GM21367 (cell line): Measurements from ENCODE around the gene CBLB.

Experiments
- ATAC-seq: cut with Tn5 transposase; IDR thresholded peaks from one replicate; pipeline ENCODE4 v1.9.1; 2021; ENCODE audit not compliant: unreplicated experiment

CBLB gene

DNA sequence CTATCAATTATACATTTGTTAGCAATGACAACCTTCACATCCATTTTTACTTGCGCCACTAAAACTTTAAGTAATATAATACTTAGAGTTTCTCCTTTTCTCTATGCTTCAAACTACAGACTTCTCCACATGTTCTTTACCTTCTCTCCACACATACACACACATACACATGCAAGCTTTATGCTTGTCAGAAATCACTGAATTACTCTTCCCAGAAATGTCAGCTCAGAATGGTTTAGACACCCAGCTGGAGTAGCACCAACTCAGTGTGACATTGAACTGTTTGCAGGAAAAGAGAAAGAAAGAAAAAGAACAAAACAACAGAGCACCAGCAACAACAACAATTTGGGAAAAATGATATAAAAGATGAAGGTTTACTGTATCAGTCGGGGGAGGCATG, 20.9 kb downstream of the CBLB start:
- no peak for ATAC-seq

GRCh38 chr3:105847452-105847851, 21.4 kb downstream of the CBLB start:
- no peak for ATAC-seq

GRCh38 chr3:105846809-105847208, 22.0 kb downstream of the CBLB start:
- no peak for ATAC-seq

DNA sequence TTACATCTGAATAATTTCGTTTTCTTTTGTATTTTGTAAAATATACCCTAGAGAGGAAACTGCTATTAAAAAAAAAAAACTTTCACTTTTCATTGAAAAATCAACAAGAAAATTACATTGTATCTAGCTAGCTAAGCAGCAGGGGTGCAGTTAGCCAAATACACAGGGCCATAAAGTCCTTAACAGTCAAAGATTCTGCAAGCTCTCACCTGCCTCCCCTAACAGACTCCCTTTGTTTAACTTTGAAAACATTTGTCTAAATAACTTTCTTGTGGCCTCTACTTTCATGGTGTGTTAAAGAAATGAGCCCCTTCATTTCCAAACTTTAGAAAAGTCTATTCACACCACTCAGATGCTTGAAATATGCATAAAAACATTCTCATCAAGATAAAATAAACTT, 23.3 kb downstream of the CBLB start:
- no peak for ATAC-seq

- ATAC-seq = no peak
These were observed 24.1 kb downstream of the CBLB start for GRCh38 chr3:105844704-105845103.

DNA sequence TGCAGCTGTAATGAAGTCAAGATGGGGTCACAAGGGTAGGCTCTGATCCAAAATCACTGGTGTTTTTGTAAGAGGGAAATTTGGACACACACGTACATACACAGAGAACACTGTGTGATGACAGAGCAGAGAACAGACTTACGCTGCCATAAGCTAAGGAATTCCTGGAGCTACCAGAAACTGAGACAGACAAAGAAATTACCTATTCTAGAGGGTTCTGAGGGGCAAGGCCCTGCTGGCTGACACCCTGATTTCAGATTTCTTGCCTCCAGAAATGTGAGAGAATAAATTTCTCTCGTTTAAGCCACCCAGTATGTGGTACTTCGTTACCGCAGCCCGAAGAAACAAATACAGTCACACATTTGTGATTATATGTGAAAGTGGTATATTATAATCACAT, 24.8 kb downstream of the CBLB start:
- ATAC-seq = no peak

DNA sequence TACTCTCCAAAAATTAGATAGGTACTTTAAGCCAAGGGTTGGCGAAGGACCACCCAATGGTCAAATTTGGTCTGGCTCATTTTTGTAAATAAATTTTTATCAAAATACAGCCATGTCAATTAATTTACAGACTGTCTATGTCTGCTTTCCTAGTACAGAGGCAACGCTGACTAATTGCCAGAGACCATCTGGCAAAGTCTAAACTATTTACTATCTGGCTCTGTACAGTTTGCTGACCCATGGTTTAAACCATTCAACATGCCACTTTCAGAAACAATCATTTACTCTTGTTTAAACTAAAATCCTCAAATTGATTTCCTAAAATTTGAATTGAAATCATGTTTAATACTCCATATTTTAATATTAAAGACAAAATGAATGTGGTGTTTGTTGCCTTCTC, 25.9 kb downstream of the CBLB start:
- ATAC-seq = no peak

GRCh38 chr3:105842449-105842848, 26.4 kb downstream of the CBLB start:
- no peak for ATAC-seq

DNA sequence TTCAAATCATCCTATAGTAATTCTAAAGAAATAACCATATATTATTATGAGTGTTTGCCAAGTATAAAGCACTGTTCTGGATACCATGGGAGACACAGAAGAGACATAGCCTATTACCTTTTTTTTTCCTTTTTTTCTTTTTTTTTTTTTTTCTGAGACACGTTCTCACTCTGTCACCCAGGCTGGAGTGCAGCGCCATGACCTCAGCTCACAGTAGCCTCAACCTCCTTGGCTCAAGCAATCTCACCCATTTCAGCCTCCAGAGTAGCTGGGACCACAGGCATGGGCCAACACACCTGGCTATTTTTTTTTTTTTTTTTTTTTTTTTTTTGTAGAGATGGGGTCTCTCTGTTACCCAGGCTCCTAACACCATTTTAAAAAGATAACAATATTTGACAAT, 30.9 kb downstream of the CBLB start:
- no peak for ATAC-seq

DNA sequence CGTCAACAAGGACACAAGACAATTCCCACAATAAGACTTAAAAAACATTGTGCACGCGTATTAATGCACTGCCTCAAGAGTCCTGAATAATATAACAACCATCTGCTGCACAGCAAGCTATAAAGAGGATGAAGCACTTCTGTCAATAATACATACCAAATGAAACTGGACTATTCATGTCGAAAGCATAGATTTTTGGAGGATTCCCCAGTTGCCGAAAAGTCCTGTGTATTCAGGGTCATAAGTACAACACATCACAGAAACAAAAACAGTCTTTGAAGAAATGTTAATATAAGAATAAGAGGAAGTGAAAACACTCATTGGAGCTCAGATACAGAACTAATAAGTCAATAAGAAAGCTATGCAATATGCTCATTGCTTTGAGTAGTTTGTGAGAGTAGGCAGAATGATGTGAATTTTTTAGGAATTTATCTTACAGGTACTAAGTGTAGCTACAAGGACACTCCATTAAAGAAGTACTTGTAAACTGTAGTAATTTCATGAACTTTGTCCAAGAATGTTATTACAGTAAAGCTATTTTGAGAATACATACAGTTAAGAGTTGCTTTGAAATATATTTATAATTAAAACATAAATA, 31.6 kb downstream of the CBLB start:
- peak; percentile 87 for ATAC-seq

DNA sequence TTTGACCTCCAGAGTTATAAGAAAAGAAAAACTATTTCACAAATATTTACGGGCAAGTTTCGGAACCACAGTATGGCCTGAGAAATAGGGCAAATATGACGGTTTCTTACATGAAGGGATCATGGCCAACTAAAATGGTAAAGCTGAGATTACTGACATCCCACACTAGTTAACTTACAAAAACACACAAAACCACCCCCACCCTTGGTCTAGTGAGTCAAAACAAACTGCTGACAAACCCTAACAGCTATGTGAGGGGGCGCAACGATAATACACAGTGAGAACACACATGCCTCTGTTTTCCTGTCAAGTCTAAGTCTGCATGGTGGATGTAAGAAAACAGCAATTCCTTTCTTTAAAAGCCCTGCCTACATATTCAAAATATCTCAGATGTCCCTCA, 32.3 kb downstream of the CBLB start:
- peak; percentile 40 for ATAC-seq

DNA sequence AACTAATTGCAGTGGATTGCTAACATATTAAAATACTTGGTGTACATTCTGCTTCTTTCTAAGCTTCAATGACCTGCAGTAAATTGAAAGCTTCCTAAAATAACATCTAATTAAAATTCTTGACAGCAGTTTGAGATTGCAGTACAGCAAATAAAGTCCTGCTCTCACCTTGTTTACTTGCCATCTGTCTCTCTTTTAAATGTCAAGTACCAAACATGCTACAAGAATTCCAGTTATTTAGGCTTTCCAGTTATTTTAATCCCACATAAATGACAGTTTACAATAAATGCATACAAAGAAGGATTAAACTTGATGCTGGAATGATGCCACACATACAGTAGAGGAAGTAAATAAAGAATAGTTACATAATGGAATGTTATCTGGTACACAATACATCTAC, 33.2 kb downstream of the CBLB start:
- ATAC-seq = no peak

GRCh38 chr3:105834768-105835167, 34.0 kb downstream of the CBLB start:
- no peak for ATAC-seq

- no peak for ATAC-seq
These were observed 36.2 kb downstream of the CBLB start for GRCh38 chr3:105832644-105833043.

- no peak for ATAC-seq
These were observed 38.0 kb downstream of the CBLB start for GRCh38 chr3:105830836-105831235.

GRCh38 chr3:105829871-105830622, 38.8 kb downstream of the CBLB start:
- ATAC-seq = no peak

GRCh38 chr3:105829229-105829628, 39.6 kb downstream of the CBLB start:
- ATAC-seq = no peak

DNA sequence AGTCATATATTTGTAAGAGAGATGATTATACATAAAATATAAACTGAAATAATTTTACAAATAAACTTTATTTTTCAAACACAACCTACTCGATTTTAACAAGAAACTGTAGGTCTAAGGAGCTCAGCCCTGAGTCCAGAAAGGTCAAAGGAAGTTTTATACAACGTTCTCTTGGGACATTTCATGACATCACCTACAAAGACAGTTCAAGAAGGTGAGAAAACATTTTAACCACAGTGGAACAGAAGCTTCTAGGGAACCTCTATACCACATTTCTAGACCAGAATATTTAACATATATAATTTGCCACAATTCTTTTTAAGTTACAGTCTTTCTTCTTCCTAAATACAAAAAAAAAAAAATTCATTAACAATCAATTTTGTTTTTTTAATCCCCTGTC, 40.1 kb downstream of the CBLB start:
- peak; percentile 54 for ATAC-seq

DNA sequence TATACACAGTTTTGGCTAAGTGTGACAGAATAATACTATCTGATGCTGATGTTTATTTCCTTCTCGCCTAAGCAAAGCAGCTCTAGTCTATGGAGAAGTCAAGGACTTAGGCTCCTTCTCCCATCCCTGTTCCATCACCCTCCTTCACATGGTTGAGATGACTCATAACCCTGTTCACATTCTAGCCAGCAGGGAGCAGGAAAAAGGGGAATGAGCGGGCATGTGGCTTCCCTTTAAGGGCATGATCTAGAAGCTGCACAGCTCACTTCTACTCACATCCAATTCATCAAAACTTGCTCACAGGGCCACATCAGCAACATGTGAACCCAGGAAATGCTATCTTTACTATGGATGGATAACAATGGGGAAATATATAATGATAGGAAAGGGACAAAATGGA, 40.9 kb downstream of the CBLB start:
- no peak for ATAC-seq

DNA sequence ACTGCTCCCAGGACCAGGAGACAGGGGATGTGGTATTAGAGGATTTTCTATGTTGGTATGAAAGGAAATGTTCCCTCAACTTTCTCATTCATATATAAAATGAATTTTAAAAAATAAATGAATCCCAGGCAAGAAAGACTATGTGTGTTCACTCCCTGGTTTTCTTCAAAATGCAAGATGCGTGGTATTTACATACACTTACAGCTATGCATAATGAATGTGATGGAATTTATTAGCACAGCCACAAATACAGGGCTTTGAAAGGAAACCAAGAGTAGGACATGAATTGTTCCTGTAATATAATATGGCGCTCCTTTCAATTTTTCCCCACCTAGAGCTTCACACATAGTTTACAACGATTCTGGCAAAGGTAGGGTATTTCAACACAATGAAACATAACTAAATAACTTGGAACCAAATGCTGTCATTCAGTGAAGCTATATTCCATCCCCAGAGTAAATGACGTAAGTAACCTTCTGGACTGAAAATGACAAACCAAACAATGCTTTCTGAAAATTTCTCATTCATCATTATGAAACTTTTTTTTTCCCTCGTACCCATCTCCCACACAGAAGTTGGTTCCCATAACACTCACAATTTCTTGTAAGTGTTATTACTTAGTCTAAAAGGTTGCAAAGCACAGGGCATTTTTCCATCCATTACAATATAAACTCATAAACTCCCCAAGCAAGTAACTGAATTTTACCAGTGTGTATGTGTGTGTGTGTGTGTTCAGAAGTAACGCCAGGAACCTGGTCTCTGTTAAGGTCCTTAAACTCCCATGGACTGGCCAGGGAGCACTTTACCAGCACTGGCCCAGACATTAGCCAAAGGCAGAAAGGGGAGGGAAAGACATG, 41.8 kb downstream of the CBLB start:
- ATAC-seq = peak; percentile 36

GRCh38 chr3:105824129-105824528, 44.7 kb downstream of the CBLB start:
- ATAC-seq = no peak
